ENCODE data around the gene SORD.
"Not testable (repeated sequence)": the region's sequence is repeated elsewhere in the genome, so short reads cannot be mapped to it uniquely, and the experiment has no call there.

GRCh38 chr15:45080593-45080992 is 57.6 kb downstream of the SORD start:
- not testable (repeated sequence) for TF ChIP-seq CTCF, POLR2A, POLR2AphosphoS5 (IDR thresholded peaks at IDR 0.05)
